ENCODE measurements around the gene NANOGP8.

NANOGP8 gene

GRCh38 chr15:35061161-35061824 lies 23.8 kb downstream of the NANOGP8 start:
- DNase-seq (ENCODE audit: low read depth in 2 of 3, low spot score in 2 of 3), result no peak

GRCh38 chr15:35060591-35060990 lies 24.5 kb downstream of the NANOGP8 start:
- no peak for DNase-seq (ENCODE audit: low read depth in 2 of 3, low spot score in 2 of 3)

GRCh38 chr15:35058534-35059054 lies 26.5 kb downstream of the NANOGP8 start:
- DNase-seq (ENCODE audit: low read depth in 2 of 3, low spot score in 2 of 3), result no peak

GRCh38 chr15:35055416-35056105 lies 29.5 kb downstream of the NANOGP8 start:
- DNase-seq (ENCODE audit: low read depth in 2 of 3, low spot score in 2 of 3), result no peak

GRCh38 chr15:35054380-35054779 lies 30.7 kb downstream of the NANOGP8 start:
- no peak for DNase-seq (ENCODE audit: low read depth in 2 of 3, low spot score in 2 of 3)

GRCh38 chr15:35047996-35048395 lies 37.1 kb downstream of the NANOGP8 start:
- DNase-seq (ENCODE audit: low read depth in 2 of 3, low spot score in 2 of 3), result no peak

GRCh38 chr15:35047528-35047927 lies 37.6 kb downstream of the NANOGP8 start:
- DNase-seq (ENCODE audit: low read depth in 2 of 3, low spot score in 2 of 3), result no peak

GRCh38 chr15:35043373-35044095 lies 41.6 kb downstream of the NANOGP8 start:
- DNase-seq (ENCODE audit: low read depth in 2 of 3, low spot score in 2 of 3), result no peak

GRCh38 chr15:35040339-35041255 lies 44.5 kb downstream of the NANOGP8 start:
- DNase-seq (ENCODE audit: low read depth in 2 of 3, low spot score in 2 of 3), result no peak

- DNase-seq (ENCODE audit: low read depth in 2 of 3, low spot score in 2 of 3), result no peak
Measured at GRCh38 chr15:35038626-35039451, 46.3 kb downstream of the NANOGP8 start.

Data from activated CD8-positive, alpha-beta memory T cell treated with anti-CD3 and anti-CD28 coated beads for 48 hours (primary cell).